GM18858 (cell line): ENCODE measurements around the gene PI4KA.
A peak's percentile ranks its signal among the peaks of the same experiment; 100 is the strongest.
"Not testable (repeated sequence)": the region's sequence is repeated elsewhere in the genome, so short reads cannot be mapped to it uniquely, and the experiment has no call there.

Source experiments
- ATAC-seq: cut with Tn5 transposase; IDR thresholded peaks from one replicate; pipeline ENCODE4 v1.9.1; 2021; ENCODE audit not compliant: unreplicated experiment

The PI4KA gene

GRCh38 chr22:20702175-20702545, 156.5 kb downstream of the PI4KA start:
- ATAC-seq, result peak; percentile 22

GRCh38 chr22:20701680-20702136, 156.9 kb downstream of the PI4KA start:
- peak; percentile 17 for ATAC-seq

DNA sequence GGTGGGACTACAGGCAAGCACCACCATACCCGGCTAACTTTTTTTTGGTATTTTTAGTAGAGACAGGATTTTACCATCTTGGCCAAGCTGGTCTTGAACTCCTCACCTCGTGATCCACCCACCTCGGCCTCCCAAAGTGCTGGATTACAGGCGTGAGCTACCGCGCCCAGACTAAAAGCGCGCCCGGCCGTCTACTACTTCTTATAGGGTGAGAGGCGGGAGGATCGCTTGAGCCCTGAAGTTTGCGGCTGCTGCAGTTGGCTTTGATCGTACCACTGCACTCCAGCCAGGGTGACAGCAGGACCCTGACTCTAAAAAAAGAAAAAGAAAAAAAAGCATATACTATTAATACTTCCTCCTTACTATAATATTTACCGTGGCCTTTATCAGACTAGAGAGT, 158.3 kb downstream of the PI4KA start:
- not testable (repeated sequence) for ATAC-seq

DNA sequence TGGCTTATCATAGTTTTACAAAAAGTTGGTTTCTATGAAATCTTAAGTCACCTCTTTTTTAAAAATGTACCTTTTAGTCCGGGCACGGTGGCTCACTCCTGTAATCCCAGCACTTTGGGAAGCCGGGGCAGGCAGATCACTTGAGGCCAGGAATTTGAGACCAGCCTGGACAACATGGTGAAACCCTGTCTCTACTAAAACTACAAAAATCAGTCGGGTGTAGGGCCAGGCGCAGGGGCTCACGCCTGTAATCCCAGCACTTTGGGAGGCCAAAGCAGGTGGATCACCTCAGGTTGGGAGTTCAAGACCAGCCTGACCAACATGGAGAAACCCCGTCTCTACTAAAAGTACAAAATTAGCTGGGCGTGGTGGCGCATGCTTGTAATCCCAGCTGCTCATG, 158.8 kb downstream of the PI4KA start:
- not testable (repeated sequence) for ATAC-seq

DNA sequence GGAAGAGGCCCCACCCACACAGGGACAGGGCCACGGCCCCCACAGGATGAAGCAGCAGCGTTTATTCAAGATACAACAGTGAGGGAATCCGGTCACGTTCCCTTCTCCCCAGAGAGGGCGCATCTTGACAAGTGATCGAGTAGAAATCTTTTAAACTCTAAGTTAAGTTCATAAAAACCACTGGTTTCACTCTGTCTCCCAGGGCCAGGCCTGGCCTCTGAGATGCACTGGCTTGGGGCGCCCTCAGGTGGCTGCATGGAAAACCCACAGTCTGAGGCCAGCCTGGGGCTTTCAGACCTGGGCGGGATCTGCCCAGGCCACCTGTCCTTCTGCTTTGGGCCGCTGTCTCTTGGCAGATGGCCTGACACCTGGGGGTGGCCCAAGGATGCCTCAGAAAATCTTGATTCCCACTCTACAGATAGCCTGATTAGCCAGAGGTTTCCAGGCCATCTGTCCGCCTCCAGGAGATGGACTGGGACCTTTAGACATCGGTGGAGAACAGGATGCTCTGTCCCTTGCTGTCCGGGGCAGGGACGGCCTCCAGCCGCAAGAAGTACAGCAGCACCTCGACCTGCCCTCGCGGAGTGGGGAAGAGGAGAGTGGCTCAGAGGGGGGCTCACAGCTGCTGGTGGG, 161.0 kb downstream of the PI4KA start:
- not testable (repeated sequence) for ATAC-seq

DNA sequence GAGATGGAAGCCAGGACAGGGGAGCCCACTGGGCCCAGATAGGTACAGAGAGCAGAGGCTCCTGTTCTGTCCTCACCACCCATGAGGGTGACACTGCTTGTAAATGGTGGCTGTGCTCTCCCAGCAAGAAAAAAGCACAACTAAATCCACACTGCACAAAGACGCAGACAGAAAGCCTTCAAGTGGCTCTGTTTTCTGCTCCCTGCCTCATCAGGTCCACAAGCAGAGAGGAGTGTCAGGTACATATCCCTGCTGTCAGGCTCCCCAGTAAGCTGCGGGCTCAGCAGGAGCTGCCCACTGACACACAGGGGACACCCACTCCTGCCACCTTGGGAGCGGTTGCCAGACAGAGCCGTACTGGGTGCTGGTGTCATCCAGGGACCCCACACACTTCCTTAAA, 162.6 kb downstream of the PI4KA start:
- not testable (repeated sequence) for ATAC-seq

- not testable (repeated sequence) for ATAC-seq
Observed at GRCh38 chr22:20695205-20695604, 163.4 kb downstream of the PI4KA start.

DNA sequence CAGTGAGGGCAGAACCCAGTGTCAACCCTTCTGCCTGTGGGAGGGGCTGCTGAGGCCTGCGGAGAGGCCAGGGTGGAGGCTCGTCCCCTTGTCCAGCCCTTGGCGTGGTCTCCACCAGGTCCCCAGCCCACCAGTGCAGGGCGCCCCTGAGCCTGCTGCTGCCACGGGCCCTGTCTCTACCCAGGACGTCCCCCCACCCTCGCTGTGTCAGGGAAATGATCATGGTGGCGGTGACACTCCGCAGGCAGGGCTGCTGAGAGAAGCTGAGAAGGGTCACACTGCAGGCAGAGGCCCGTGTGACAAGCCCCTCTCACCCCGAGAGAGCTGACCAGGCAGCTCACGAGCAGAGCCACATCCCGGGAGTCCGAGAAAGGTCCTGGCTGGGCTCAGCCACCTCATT, 164.4 kb downstream of the PI4KA start:
- ATAC-seq, result not testable (repeated sequence)

DNA sequence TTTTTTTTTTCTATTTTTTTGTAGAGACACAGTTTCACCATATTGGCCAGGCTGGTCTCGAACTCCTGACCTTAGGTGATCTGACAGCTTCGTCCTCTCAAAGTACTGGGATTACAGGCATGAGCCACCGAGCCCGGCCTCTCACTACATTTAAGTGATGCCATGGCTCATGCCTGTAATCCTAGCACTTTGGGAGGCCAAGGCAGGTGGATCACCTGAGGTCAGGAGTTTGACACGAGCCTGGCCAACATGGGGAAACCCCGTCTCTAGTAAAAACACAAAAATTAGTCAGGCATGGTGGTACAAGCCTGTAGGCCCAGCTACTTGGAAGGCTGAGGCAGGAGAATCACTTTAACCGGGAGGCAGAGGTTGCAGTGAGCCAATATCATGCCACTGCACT, 165.7 kb downstream of the PI4KA start:
- not testable (repeated sequence) for ATAC-seq

- not testable (repeated sequence) for ATAC-seq
Observed at GRCh38 chr22:20690586-20691317, 167.9 kb downstream of the PI4KA start.

- not testable (repeated sequence) for ATAC-seq
Observed at GRCh38 chr22:20687356-20688172, 171.0 kb downstream of the PI4KA start.

- ATAC-seq, result not testable (repeated sequence)
Observed at GRCh38 chr22:20685764-20686163, 172.8 kb downstream of the PI4KA start.

GRCh38 chr22:20678792-20679435, 179.7 kb downstream of the PI4KA start:
- ATAC-seq, result not testable (repeated sequence)

- no peak for ATAC-seq
Observed at GRCh38 chr22:20677684-20678242, 180.8 kb downstream of the PI4KA start.

DNA sequence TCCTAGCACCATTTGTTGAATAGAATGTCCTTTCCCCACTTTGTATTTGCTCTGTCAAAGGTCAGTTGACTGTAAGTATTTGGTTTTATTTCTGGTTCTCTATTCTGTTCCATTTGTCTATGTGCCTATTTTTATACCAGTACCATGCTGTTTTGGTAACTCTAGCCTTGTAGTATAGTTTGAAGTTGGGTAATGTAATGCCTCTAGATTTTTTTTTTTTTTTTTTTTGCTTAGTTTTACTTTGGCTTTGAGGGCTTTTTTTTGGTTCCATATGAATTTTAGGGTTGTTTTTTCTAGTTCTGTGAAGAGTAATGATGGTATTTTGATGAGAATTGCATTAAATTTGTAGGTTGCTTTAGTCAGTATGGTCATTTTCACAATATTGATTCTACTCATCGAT, 183.0 kb downstream of the PI4KA start:
- not testable (repeated sequence) for ATAC-seq

DNA sequence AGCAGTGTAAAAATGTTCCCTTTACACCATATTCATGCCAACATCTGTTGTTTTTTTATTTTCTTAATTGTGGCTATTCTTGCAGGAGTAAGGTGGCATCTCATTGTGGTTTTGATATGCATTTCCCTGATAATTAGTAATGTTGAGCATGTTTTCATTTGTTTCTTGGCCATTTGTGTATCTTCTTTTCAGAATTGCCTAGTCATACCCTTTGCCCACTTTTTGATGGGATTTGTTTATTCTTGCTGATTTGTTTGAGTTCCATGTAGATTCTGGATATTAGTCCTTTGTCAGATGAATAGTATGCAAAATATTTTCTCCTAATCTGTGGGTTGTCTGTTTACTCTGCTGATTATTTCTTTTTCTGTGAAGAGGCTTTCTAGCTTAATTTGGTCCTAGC, 183.6 kb downstream of the PI4KA start:
- ATAC-seq, result no peak

- no peak for ATAC-seq
Observed at GRCh38 chr22:20673295-20674195, 185.1 kb downstream of the PI4KA start.

- no peak for ATAC-seq
Observed at GRCh38 chr22:20672732-20673131, 185.9 kb downstream of the PI4KA start.

GRCh38 chr22:20672082-20672424, 186.6 kb downstream of the PI4KA start:
- ATAC-seq, result no peak
